ENCODE data around the gene MBD3L1.

Gene MBD3L1

GRCh38 chr19:8881512-8881911, 49.3 kb downstream of the MBD3L1 start:
- DNase-seq = no peak

GRCh38 chr19:8884416-8884815, 52.2 kb downstream of the MBD3L1 start:
- DNase-seq = no peak

- DNase-seq = no peak
These were observed 55.2 kb downstream of the MBD3L1 start for GRCh38 chr19:8887364-8887763.

- no peak for DNase-seq
These were observed 58.1 kb downstream of the MBD3L1 start for GRCh38 chr19:8890260-8890659.

Measured in effector CD8-positive, alpha-beta T cell (primary cell).